Testis (tissue), 2 donors: Measurements from ENCODE around the gene ADGRF3.

Experiments used
- POLR2A ChIP-seq: fragments of 450-650 bp; IDR thresholded peaks from one replicate; pipeline ENCODE4 v1.6.1; 2017; ENCODE audit warnings: antibody characterized with exemption, mild to moderate bottlenecking, moderate library complexity
- TF ChIP-seq, protein P1 (sequence below), 3 experiments: fragments of 450-650 bp in 2 of 3; fragments of 200-600 bp in 1 of 3; sonication (generic) in 1 of 3; IDR thresholded peaks; one replicate each; pipeline ENCODE4 v1.5.1; 2016 to 2019; ENCODE audit warnings: antibody characterized with exemption in 3 of 3, mild to moderate bottlenecking in 2 of 3, moderate library complexity in 1 of 3

DNA sequence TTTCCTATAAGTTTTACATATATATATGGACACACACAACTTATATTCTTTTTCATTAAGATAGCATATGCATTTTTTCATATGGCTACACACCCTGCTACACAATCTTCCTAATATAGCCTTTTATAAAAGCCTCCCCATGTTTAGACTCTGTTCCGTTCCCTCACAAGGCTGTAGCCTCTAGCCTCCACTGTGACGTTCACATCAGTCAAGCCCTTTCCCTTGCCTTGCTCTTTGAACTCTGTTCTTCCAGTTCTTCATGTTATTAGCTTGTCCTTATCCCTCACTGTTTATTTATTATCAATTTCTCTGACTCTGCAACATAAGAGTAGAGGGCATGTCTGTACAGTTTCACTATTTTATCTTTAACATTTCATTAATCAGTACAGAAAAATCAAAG is 63.0 kb downstream of the ADGRF3 start:
- TF ChIP-seq, protein P1, sequence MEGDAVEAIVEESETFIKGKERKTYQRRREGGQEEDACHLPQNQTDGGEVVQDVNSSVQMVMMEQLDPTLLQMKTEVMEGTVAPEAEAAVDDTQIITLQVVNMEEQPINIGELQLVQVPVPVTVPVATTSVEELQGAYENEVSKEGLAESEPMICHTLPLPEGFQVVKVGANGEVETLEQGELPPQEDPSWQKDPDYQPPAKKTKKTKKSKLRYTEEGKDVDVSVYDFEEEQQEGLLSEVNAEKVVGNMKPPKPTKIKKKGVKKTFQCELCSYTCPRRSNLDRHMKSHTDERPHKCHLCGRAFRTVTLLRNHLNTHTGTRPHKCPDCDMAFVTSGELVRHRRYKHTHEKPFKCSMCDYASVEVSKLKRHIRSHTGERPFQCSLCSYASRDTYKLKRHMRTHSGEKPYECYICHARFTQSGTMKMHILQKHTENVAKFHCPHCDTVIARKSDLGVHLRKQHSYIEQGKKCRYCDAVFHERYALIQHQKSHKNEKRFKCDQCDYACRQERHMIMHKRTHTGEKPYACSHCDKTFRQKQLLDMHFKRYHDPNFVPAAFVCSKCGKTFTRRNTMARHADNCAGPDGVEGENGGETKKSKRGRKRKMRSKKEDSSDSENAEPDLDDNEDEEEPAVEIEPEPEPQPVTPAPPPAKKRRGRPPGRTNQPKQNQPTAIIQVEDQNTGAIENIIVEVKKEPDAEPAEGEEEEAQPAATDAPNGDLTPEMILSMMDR (IDR thresholded peaks at IDR 0.05), result no peak
- TF ChIP-seq POLR2A, result no peak
